Osteocyte (in vitro differentiated cells): ENCODE measurements around the gene WDR93. TPM values are rescaled to one million over a fixed set of nuclear protein-coding genes. Genes with fewer than 3 reads are reported as not detected.
"Not testable (repeated sequence)": the region's sequence is repeated elsewhere in the genome, so short reads cannot be mapped to it uniquely, and the experiment has no call there.

Experiments used
- DNase-seq: peaks from one replicate; pipeline ENCODE4 v3.0.0; 2021; ENCODE audit warnings: mixed read lengths; ENCODE audit not compliant: unreplicated experiment; ENCODE audit errors: extremely low spot score
- H3K27ac Mint-ChIP-seq: one replicate; pipeline ENCODE4 v1.8.0; 2021; ENCODE audit warnings: mild to moderate bottlenecking, mixed read lengths; ENCODE audit not compliant: unreplicated experiment
- H3K27me3 Mint-ChIP-seq: one replicate; pipeline ENCODE4 v1.8.0; 2021; ENCODE audit warnings: mixed read lengths; ENCODE audit not compliant: unreplicated experiment
- H3K36me3 Mint-ChIP-seq: one replicate; pipeline ENCODE4 v1.8.0; 2021; ENCODE audit warnings: mixed read lengths; ENCODE audit not compliant: unreplicated experiment
- H3K4me1 Mint-ChIP-seq: one replicate; pipeline ENCODE4 v1.8.0; 2021; ENCODE audit warnings: mixed read lengths; ENCODE audit not compliant: unreplicated experiment
- H3K4me3 Mint-ChIP-seq: one replicate; pipeline ENCODE4 v1.8.0; 2021; ENCODE audit warnings: mild to moderate bottlenecking, moderate library complexity, mixed read lengths; ENCODE audit not compliant: unreplicated experiment
- H3K9me3 Mint-ChIP-seq: one replicate; pipeline ENCODE4 v1.8.0; 2021; ENCODE audit warnings: mixed read lengths; ENCODE audit not compliant: unreplicated experiment
- CTCF ChIP-seq: fragments of 200-600 bp; sonication (generic); IDR thresholded peaks from 2 replicates; pipeline ENCODE4 v1.5.0; 2021; ENCODE audit warnings: antibody characterized with exemption, mild to moderate bottlenecking, moderate library complexity
- total RNA-seq: library from RNA; stranded (reverse); gene quantifications from 2 replicates; pipeline ENCODE4 v1.2.1, GENCODE V29; 2021

Gene WDR93
- total RNA-seq, 1 donor from 2014 or later: 0.19 TPM

- peaks cover 21% of the 10 kb centered on the region for H3K36me3 Mint-ChIP-seq
- no peaks in the 10 kb centered on the region for H3K27me3 Mint-ChIP-seq
- H3K9me3 Mint-ChIP-seq: no peaks in the 10 kb centered on the region
- H3K4me1 Mint-ChIP-seq: peaks cover 9% of the 10 kb centered on the region
- H3K27ac Mint-ChIP-seq: no peak overlapping the region
- H3K4me3 Mint-ChIP-seq: no peak overlapping the region
- DNase-seq: no peak
- no peak for TF ChIP-seq CTCF
Observed at GRCh38 chr15:89681146-89681545, 9.5 kb upstream of the WDR93 start.

GRCh38 chr15:89685995-89686394, 4.6 kb upstream of the WDR93 start:
- H3K36me3 Mint-ChIP-seq: peaks cover 24% of the 10 kb centered on the region
- no peak overlapping the region for H3K4me3 Mint-ChIP-seq
- H3K9me3 Mint-ChIP-seq: no peaks in the 10 kb centered on the region
- TF ChIP-seq CTCF: no peak
- DNase-seq: no peak
- H3K4me1 Mint-ChIP-seq: peaks cover 6% of the 10 kb centered on the region
- no peak overlapping the region for H3K27ac Mint-ChIP-seq
- H3K27me3 Mint-ChIP-seq: no peaks in the 10 kb centered on the region

GRCh38 chr15:89686522-89686921, 4.1 kb upstream of the WDR93 start:
- H3K27me3 Mint-ChIP-seq: no peaks in the 10 kb centered on the region
- peaks cover 7% of the 10 kb centered on the region for H3K4me1 Mint-ChIP-seq
- no peak for TF ChIP-seq CTCF
- H3K27ac Mint-ChIP-seq: no peak overlapping the region
- peaks cover 24% of the 10 kb centered on the region for H3K36me3 Mint-ChIP-seq
- H3K9me3 Mint-ChIP-seq: no peaks in the 10 kb centered on the region
- H3K4me3 Mint-ChIP-seq: no peak overlapping the region
- no peak for DNase-seq

GRCh38 chr15:89689930-89690275, 708 bp upstream of the WDR93 start:
- DNase-seq, H3K36me3 Mint-ChIP-seq, H3K9me3 Mint-ChIP-seq, H3K4me1 Mint-ChIP-seq: not testable (repeated sequence)
- Mint-ChIP-seq H3K27me3 (peaks cover 10% of the 10 kb centered on the region), H3K4me3 (peak overlapping the region; percentile 82), H3K27ac (peak overlapping the region; percentile 77)

- H3K9me3 Mint-ChIP-seq: no peaks in the 10 kb centered on the region
- H3K36me3 Mint-ChIP-seq: no peaks in the 10 kb centered on the region
- no peak overlapping the region for H3K4me3 Mint-ChIP-seq
- H3K4me1 Mint-ChIP-seq: peaks cover 7% of the 10 kb centered on the region
- no peak for DNase-seq
- H3K27me3 Mint-ChIP-seq: peaks cover 34% of the 10 kb centered on the region
- no peak for TF ChIP-seq CTCF
- no peak overlapping the region for H3K27ac Mint-ChIP-seq
Observed at GRCh38 chr15:89693091-89693490, 2.5 kb downstream of the WDR93 start.

GRCh38 chr15:89693696-89694095, 3.1 kb downstream of the WDR93 start:
- no peak for TF ChIP-seq CTCF
- Mint-ChIP-seq H3K9me3 (no peaks in the 10 kb centered on the region), H3K36me3 (no peaks in the 10 kb centered on the region), H3K27ac (no peak overlapping the region), H3K4me1 (peaks cover 7% of the 10 kb centered on the region), H3K27me3 (peaks cover 38% of the 10 kb centered on the region), H3K4me3 (no peak overlapping the region)
- no peak for DNase-seq
